AG20443 (cell line): ENCODE results near the gene GRIK2.
A peak's percentile ranks its signal among the peaks of the same experiment; 100 is the strongest.
"Not testable (repeated sequence)": the region's sequence is repeated elsewhere in the genome, so short reads cannot be mapped to it uniquely, and the experiment has no call there.

Source experiments
- DNase-seq: peaks from one replicate; pipeline ENCODE4 v3.0.0; 2012; ENCODE audit warnings: low spot score, mixed read lengths

GRIK2 gene

GRCh38 chr6:101393251-101393828, at the start of gene GRIK2:
TSS of gene GRIK2 (plus strand) at chr6:101393708.
- DNase-seq, result peak; percentile 86

DNA sequence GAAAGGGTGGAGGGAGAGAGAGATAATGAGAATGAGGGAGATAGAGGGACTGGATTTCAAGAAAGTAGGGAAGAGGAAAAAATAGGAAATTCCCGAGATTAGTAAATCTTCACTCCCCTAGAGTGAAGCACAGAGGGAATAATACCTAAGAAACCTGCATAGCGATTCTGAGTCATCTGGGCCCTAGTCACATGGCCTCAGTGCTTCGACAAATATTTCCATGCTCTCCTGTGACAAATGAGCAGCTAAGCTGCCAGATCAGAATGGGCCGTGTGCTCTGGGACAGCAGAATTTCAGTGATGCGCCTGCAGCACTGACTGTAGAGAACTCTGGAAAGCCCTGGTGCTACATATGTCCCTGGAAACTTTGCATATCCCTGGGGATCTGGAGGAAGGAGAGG, 48.6 kb upstream of the GRIK2 start:
- no peak for DNase-seq

- no peak for DNase-seq
Measured at GRCh38 chr6:101348816-101349215, 44.7 kb upstream of the GRIK2 start.

GRCh38 chr6:101350631-101351030, 42.9 kb upstream of the GRIK2 start:
- DNase-seq, result not testable (repeated sequence)

DNA sequence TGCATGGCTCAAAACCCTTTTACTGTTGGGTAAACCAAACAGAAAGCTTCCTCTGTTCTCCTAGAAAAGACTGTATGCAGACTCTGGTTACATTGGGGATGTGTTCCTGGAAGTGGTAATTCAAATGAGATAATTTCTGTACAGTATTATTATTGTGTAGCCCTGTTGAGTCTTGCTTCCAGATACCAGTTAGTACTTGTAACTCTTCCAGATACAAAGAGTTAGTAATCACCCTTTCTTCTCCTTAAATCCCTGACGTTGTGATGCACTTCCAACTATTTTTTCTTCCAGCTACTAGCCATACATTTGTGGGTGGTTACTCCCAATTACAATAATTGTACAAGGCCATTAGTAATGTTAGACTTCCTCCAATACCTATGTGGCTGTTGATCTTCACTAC, 42.3 kb upstream of the GRIK2 start:
- no peak for DNase-seq

DNA sequence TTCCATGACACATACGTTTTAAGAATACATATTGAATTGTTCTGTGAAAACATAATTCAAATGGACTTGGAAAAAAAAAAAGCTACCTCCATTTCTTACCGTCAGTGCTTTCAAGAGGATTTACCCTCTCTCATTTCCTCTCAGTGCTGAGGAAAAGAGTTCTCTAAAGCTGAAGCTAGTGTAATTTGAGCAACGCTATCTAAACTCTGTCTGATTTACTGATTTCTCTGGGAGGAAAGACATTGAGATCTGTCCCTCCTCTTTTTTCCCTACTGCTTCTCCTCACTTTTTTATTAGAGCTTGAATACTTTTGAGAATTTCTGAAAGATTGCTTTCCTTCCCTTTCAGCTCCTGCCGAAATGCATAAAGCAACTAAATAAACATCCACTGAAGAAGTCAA, 41.2 kb upstream of the GRIK2 start:
- DNase-seq, result no peak

DNA sequence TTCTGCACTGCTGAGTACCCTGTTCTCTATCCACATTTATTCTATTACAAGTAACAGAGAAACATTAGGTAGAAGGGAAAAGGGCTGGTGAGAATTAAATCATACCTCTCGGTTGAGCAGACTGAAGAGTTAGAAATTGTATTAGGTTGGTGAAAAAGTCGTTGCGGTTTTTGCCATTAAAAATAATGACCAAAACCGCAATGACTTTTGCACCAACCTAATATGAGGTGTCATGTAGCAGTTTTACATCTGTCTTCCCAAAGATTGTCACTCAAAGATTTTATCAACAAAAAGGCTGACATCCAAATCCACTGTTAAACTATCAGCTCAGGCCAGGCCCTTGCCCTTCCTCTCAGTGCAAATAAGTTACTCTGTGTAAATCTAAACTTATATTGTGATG, 28.3 kb upstream of the GRIK2 start:
- no peak for DNase-seq

- no peak for DNase-seq
Measured at GRCh38 chr6:101379926-101380325, 13.6 kb upstream of the GRIK2 start.

- DNase-seq, result no peak
Measured at GRCh38 chr6:101380897-101381630, 12.4 kb upstream of the GRIK2 start.

DNA sequence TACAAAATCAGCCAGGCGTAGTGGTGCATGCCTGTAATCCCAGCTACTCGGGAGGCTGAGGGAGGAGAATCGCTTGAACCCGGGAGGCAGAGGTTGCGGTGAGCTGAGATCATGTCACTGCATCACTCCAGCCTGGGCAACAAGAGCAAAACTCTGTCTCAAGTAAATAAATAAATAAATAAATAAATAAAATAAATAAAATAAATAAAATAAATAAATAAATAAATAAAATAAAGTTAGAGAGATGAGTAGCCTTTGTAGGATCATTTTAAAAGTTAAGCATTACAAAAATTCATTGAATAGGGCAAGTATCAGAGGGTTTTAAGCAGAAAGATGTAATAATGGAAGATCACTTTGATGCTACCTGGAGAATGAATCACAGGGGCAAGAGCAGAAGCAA, 9.8 kb upstream of the GRIK2 start:
- DNase-seq, result not testable (repeated sequence)

DNA sequence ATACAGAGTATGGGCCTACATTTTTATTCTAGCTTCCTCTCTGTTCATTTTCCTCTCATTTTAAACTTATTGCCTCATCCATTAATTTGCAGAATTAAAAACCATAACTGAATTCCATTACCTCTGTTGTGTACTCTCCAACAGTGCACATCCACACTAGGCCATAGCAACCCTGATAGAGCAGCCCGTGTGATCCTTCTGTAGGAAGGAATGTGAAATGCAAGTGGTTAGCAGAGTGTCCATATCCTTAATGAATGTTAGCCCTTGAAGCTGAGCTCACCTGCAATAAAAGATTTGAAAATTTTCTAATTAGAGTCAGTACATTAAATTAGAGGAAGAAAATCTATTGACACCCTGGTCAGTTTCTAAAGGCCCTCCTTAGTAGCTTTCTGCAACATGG, 6.5 kb upstream of the GRIK2 start:
- peak; percentile 18 for DNase-seq

DNA sequence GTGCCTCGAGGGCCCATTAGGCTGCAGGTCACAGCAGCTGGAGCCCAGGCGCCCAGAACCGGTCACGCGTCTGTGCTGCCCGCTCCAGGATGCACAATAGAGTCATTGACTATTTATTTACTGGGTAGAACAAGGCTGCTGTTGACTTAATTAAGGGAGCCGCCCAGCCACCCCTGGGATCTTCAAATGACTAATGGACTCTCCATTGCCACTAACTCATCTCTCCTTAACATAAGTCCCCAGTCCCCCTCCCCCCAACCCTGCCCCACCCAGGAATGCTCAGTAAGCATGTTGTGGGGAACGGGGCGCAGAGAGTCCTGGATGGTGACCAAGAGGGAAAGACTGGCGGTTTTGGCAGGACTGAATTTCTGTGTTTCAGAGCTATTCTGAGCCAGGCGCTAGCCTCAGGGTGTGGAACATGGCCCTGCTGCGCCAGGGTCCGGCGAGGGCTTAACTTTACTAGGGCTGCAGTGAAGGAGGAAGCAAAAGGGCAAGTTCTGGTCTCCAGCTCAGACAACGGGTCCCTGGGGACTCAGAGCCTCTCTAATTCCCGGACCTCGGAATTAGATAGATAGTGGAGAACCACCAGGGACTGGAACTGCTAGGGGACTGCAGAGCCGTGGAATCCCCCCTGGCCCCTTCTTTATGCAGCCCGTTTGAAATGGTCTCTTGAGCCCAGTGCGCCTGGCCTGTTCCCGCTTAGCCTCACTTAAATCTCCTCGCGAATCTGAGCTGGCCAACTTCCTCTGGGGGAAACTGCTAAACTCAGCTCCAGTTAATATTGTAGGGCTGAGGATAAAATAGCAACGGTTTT, 1.5 kb upstream of the GRIK2 start:
- DNase-seq, result peak; percentile 67

GRCh38 chr6:101392586-101393230, 800 bp upstream of the GRIK2 start:
- DNase-seq, result peak; percentile 24

- peak; percentile 60 for DNase-seq
Measured at GRCh38 chr6:101393829-101394251, 332 bp downstream of the GRIK2 start.

GRCh38 chr6:101394936-101395335, 1.4 kb downstream of the GRIK2 start:
- no peak for DNase-seq

GRCh38 chr6:101395345-101395744, 1.8 kb downstream of the GRIK2 start:
- DNase-seq, result no peak

DNA sequence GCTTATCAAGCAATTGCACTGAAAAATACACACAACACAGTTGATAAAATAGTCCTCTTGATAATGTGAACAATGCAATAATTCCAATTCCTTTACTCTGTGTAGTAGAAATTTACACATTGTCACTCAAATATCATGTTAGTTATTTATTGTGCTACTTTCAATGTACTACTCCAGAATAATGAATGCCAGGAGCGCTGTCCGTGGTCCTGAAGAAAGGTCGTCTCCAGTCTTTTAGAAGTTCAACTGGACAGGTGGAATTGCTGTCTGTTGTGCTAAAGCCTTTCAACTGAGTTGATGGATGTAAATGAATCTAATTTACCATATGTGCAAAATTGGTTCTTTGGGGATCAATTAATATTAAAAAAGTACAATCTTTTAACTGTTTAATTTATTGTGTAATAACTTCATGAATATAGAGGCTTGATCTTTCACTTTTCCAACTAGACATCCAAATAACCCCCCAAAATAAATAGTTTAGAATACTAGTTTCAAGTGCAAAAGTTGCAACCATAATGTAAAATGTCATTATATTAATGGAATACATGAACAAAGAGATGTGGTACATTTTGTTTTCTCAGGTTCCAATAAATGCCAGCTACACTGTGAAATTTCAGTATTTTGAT, 3.2 kb downstream of the GRIK2 start:
- DNase-seq, result peak; percentile 25

GRCh38 chr6:101397199-101397598, 3.7 kb downstream of the GRIK2 start:
- no peak for DNase-seq

- DNase-seq, result no peak
Measured at GRCh38 chr6:101398716-101399615, 5.5 kb downstream of the GRIK2 start.

DNA sequence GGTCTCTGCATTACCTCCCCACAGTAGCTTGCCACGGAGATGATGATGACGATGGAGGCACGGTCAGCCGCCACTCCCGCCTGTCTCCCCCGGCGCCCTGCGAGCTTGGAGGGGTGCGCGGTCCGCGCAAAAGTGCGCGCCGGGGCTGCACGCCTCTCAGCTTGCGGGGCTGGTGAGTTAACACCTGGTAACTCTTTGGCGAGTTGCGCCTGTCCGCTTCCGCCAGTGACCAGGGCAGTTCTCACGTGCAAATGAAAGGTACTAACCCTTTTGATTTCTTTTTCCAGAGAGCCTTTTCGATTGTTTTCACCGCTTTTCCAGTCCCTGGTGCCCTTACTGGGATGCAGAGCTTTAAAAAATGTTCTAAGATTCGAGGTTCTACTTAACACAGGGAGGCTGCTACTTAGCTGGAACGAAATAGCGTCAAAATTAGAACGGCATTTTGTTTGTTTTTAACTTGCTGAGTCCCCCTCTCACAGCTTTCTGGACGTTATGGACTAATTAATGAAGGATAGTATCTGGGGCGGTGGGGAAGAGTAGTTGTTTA, 6.2 kb downstream of the GRIK2 start:
- DNase-seq, result no peak
